ENCODE data around the gene GRB10.
"Not testable (repeated sequence)": the region's sequence is repeated elsewhere in the genome, so short reads cannot be mapped to it uniquely, and the experiment has no call there.

DNA sequence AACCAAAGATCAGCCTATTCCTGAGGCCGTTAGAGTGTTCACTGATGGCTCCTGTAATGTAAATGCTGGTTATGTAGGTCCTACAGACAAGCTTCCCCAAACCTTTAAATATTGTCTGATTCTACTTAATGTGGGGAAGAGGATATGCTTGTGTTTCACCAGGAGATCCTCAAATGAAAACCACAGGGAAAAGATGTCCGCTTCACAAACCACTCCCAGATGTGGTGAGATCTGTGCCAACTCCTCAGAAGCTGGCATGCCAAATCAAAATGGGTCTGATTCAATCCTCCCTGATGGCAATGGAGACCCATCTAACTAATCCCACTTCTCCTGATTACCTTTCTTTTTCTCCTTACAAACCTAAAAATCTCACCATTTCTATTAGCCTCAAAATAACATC is 202.0 kb downstream of the GRB10 start:
- TF ChIP-seq CTCF (IDR thresholded peaks at IDR 0.05); HDAC2 (IDR thresholded peaks at IDR 0.05); POLR2A (IDR thresholded peaks at IDR 0.05; ENCODE audit: low read length); KDM1A (IDR thresholded peaks at IDR 0.05; ENCODE audit: low read depth); RNF2 (IDR thresholded peaks at IDR 0.05; ENCODE audit: borderline replicate concordance, low read depth); HEYL (CRISPR knock-in tag; IDR thresholded peaks at IDR 0.05); HMGXB4 (CRISPR knock-in tag; IDR thresholded peaks at IDR 0.05; ENCODE audit: borderline replicate concordance); MYC (IDR thresholded peaks at IDR 0.05; ENCODE audit: borderline replicate concordance, low read length); BHLHE40 (IDR thresholded peaks at IDR 0.05; ENCODE audit: low read depth, low read length); RCOR1 (IDR thresholded peaks at IDR 0.05; ENCODE audit: low read depth, low read length): not testable (repeated sequence)

Measured in A549 (cell line).